IMR-90 (cell line): ENCODE measurements around the gene FOXF1. TPM values are rescaled to one million over a fixed set of nuclear protein-coding genes. Genes with fewer than 3 reads are reported as not detected.

Source experiments
- ATAC-seq: fragments of 200-7000 bp; cut with Tn5 transposase; 2 replicates; pipeline ENCODE4 v1.9.1; 2020; ENCODE audit warnings: low read depth, mild to moderate bottlenecking, moderate library complexity
- BruUV-seq: library from RNA; stranded (reverse); fragments of 400-500 nt; replicated peaks from 2 replicates; lab custom pipeline; 2021; lab: Mats Ljungman, UMichigan
- CTCF ChIA-PET: fragments of 300-600 bp; formaldehyde crosslinking; extraction: SDS; loops from one replicate; lab custom pipeline; 2021; ENCODE audit warnings: antibody characterized with exemption; lab: Yijun Ruan, JAX
- POLR2A ChIA-PET: fragments of 300-600 bp; sonication (Branson Sonifier 250); formaldehyde crosslinking; loops from one replicate; lab custom pipeline; 2022; ENCODE audit warnings: antibody characterized with exemption; ENCODE audit not compliant: unreplicated experiment; lab: Charles Lee
- DNase-seq: peaks from one replicate; pipeline ENCODE4 v3.0.0; 2013
- H2AFZ ChIP-seq: replicated peaks from 2 replicates; pipeline ENCODE3; 2013; ENCODE audit warnings: low read length, mild to moderate bottlenecking; ENCODE audit not compliant: poor library complexity
- H2AK5ac ChIP-seq: 2 replicates; pipeline ENCODE4 v1.6.1; 2013; ENCODE audit warnings: low read depth, low read length, inconsistent platforms
- H2AK9ac ChIP-seq: replicated peaks from 2 replicates; pipeline ENCODE3; 2013; ENCODE audit warnings: mild to moderate bottlenecking, low read depth, low read length, moderate library complexity; ENCODE audit not compliant: poor library complexity
- H2BK120ac ChIP-seq: 2 replicates; pipeline ENCODE4 v1.6.1; 2013; ENCODE audit warnings: low read depth, low read length, inconsistent platforms
- H2BK15ac ChIP-seq: 3 replicates; pipeline ENCODE4 v1.6.1; 2013; ENCODE audit warnings: low read depth, low read length, inconsistent platforms
- H2BK20ac ChIP-seq: 2 replicates; pipeline ENCODE4 v1.6.1; 2013; ENCODE audit warnings: low read depth, mild to moderate bottlenecking, inconsistent platforms, low read length, moderate library complexity
- H2BK5ac ChIP-seq: 2 replicates; pipeline ENCODE4 v1.6.1; 2013; ENCODE audit warnings: mild to moderate bottlenecking, low read depth, low read length, inconsistent platforms; ENCODE audit not compliant: poor library complexity, severe bottlenecking
- H3K14ac ChIP-seq: replicated peaks from 2 replicates; pipeline ENCODE4 v1.6.1; 2013; ENCODE audit warnings: low read depth, low read length, inconsistent platforms
- H3K18ac ChIP-seq: 2 replicates; pipeline ENCODE4 v1.6.1; 2013; ENCODE audit warnings: low read depth, low read length, control low read depth
- H3K23ac ChIP-seq: 2 replicates; pipeline ENCODE4 v1.6.1; 2013; ENCODE audit warnings: low read depth, low read length, inconsistent platforms
- H3K27ac ChIP-seq: 2 replicates; pipeline ENCODE4 v1.5.1; 2013; ENCODE audit warnings: mild to moderate bottlenecking, control low read depth, low read length; ENCODE audit not compliant: insufficient read depth
- H3K27me3 ChIP-seq: 2 replicates; pipeline ENCODE4 v1.6.1; 2013; ENCODE audit warnings: low read length; ENCODE audit not compliant: control insufficient read depth, insufficient read depth
- H3K36me3 ChIP-seq: 2 replicates; pipeline ENCODE4 v1.6.1; 2013; ENCODE audit warnings: low read length, mixed read lengths; ENCODE audit not compliant: control insufficient read depth, insufficient read depth
- H3K4ac ChIP-seq: 2 replicates; pipeline ENCODE4 v1.6.1; 2013; ENCODE audit warnings: low read depth, low read length, inconsistent platforms
- H3K4me1 ChIP-seq: 2 replicates; pipeline ENCODE4 v1.6.1; 2013; ENCODE audit warnings: low read length, mixed read lengths; ENCODE audit not compliant: control insufficient read depth, insufficient read depth
- H3K4me2 ChIP-seq: 2 replicates; pipeline ENCODE4 v1.6.1; 2013; ENCODE audit warnings: low read depth, mild to moderate bottlenecking, control low read depth, low read length, moderate library complexity
- H3K4me3 ChIP-seq: 2 replicates; pipeline ENCODE4 v1.5.1; 2013; ENCODE audit warnings: low read depth, mild to moderate bottlenecking, control low read depth, low read length, moderate library complexity; ENCODE audit not compliant: insufficient read depth
- H3K56ac ChIP-seq: 2 replicates; pipeline ENCODE4 v1.6.1; 2013; ENCODE audit warnings: low read length, inconsistent platforms; ENCODE audit not compliant: insufficient read depth; ENCODE audit errors: extremely low read depth
- H3K79me1 ChIP-seq, 2 experiments: 2 replicates each; pipeline ENCODE4 v1.6.1; 2013; ENCODE audit warnings: low read length in 2 of 2, inconsistent platforms in 1 of 2, low read depth in 1 of 2
- H3K9ac ChIP-seq: 2 replicates; pipeline ENCODE4 v1.6.1; 2013; ENCODE audit warnings: low read depth, low read length, control low read depth
- H3K9me1 ChIP-seq: 2 replicates; pipeline ENCODE4 v1.6.1; 2013; ENCODE audit warnings: low read length, inconsistent platforms; ENCODE audit not compliant: insufficient read depth
- H3K9me3 ChIP-seq: 2 replicates; pipeline ENCODE4 v1.6.1; 2013; ENCODE audit warnings: low read length; ENCODE audit not compliant: control insufficient read depth, insufficient read depth
- H4K20me1 ChIP-seq: 2 replicates; pipeline ENCODE4 v1.6.1; 2013; ENCODE audit warnings: low read length, inconsistent platforms; ENCODE audit not compliant: insufficient read depth
- H4K5ac ChIP-seq: 2 replicates; pipeline ENCODE4 v1.6.1; 2013; ENCODE audit warnings: mild to moderate bottlenecking, low read depth, low read length, control low read depth
- H4K8ac ChIP-seq, 2 experiments: 2 replicates each; pipeline ENCODE4 v1.6.1; 2013; ENCODE audit warnings: low read depth in 2 of 2, low read length in 2 of 2, control low read depth in 1 of 2, inconsistent platforms in 1 of 2
- H4K91ac ChIP-seq: 2 replicates; pipeline ENCODE4 v1.6.1; 2013; ENCODE audit warnings: low read depth, low read length, inconsistent platforms; ENCODE audit not compliant: insufficient read depth
- FOS ChIP-seq: fragments of 150-350 bp; IDR thresholded peaks from 2 replicates; pipeline ENCODE4 v1.6.1; 2016; ENCODE audit warnings: low read depth, low read length
- POLR2A ChIP-seq: IDR thresholded peaks from 2 replicates; pipeline ENCODE4 v1.6.1; 2012; ENCODE audit warnings: mild to moderate bottlenecking, low read depth, low read length
- RFX5 ChIP-seq: IDR thresholded peaks from 2 replicates; pipeline ENCODE4 v1.8.0; 2012; ENCODE audit warnings: low read depth, mild to moderate bottlenecking, low read length, moderate library complexity
- SMC3 ChIP-seq: fragments of 150-350 bp; IDR thresholded peaks from 2 replicates; pipeline ENCODE4 v1.6.1; 2016; ENCODE audit warnings: low read depth, mild to moderate bottlenecking, antibody characterized with exemption, low read length, moderate library complexity
- WGBS, 2 experiments: methylation state at CpG; one replicate each; pipeline versions ENCODE4 v1.1.5 to v1.1.7; 2013; ENCODE audit warnings: missing lambda C conversion rate in 2 of 2; ENCODE audit not compliant: insufficient read length in 1 of 2; ENCODE audit errors: extremely low coverage in 2 of 2; 5-methylcytosine and 5-hydroxymethylcytosine counted together
- dilution Hi-C: fragments of 300-500 bp; cut with HindIII; formaldehyde crosslinking; loops from one replicate; pipeline ENCODE4 v1.14.3; 2018; ENCODE audit warnings: low sequenced_read_pairs; ENCODE audit not compliant: unreplicated experiment
- in situ Hi-C: fragments of 300-500 bp; cut with MboI; formaldehyde crosslinking; loops from 3 replicates; pipeline ENCODE4 v1.14.3; 2019; ENCODE audit warnings: low sequenced_read_pairs, inconsistent platforms, mixed read lengths
- intact Hi-C: fragments of 100-400 bp; cut with micrococcal nuclease; formaldehyde crosslinking; loops from 2 replicates; pipeline ENCODE4 v1.10.0; 2022
- polyA plus RNA-seq, 3 experiments: library from polyadenylated mRNA; depleted of rRNA; stranded (reverse); fragments of >200 nt; gene quantifications; 2 replicates each; pipeline ENCODE4 v1.2.3, GENCODE V29; 2012; ENCODE audit warnings: low replicate concordance in 1 of 3
- total RNA-seq: library from RNA; depleted of rRNA; stranded (reverse); fragments of >200 nt; gene quantifications from 2 replicates; pipeline ENCODE4 v1.2.3, GENCODE V29; 2012
- TF ChIP-seq, protein P1 (sequence below): fragments of 150-350 bp; IDR thresholded peaks from 2 replicates; pipeline ENCODE4 v1.6.1; 2017; ENCODE audit warnings: mild to moderate bottlenecking, antibody characterized with exemption, low read length, low read depth
- TF ChIP-seq, protein P2 (sequence below): fragments of 150-350 bp; IDR thresholded peaks from 2 replicates; pipeline ENCODE4 v1.6.1; 2016; ENCODE audit warnings: low read depth, mild to moderate bottlenecking, low read length, moderate library complexity, borderline replicate concordance
- TF ChIP-seq, protein P3 (sequence below): conservative IDR thresholded peaks from 2 replicates; pipeline ENCODE4 v1.5.1; 2012; ENCODE audit warnings: mild to moderate bottlenecking, low read depth, low read length, improper control_type of control experiment

Gene FOXF1
- total and polyA plus RNA-seq, 2 of the 4 experiments (the other 2 are of a cell fraction) = 2.7 to 33.0 TPM

DNA sequence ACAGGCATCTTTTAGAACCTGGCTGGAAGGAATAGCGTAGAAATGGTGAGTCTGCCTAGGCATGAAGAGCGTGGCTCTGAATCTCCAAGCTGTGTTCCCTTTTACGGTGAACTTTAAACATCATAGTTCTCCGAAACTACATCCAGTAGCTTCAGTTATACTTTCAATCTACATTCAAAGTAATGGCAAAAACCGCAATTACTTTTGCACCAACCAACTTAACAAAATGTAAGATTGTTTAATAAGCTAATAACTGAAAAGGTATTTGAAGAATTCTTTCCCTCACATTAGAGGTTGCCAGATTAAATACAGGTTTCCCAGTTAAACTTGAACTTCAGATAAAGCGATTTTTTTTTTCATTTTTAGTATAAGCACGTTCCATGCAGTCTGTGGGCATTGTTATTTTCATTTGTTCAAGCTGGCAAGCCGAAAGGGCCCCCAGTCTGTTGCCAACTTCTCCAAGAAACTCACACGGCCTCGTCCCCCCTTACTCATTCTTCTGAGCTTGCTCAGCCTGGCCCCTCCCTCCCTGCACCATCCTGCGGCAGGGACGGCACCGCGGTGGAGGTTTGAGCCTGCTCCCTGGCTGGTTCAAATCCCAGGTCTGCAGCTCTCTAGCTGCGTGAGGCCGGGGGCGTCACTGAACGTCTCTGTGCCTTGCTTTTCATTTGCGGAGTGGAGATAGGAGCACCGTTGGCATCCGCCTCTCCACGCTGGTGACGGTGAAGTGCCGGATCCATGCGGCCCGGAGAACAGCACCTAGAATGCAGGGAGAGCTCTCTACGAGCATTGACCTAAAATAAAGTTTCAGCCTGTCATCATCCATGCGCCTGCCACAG, 48.2 kb downstream of the FOXF1 start:
- DNase-seq (no peak), ATAC-seq (no peak)
- Histone ChIP-seq H3K18ac (no peak overlapping the region), H4K20me1 (no peaks in the 10 kb centered on the region), H2AK5ac (no peak overlapping the region), H3K9ac (no peak overlapping the region), H4K8ac (no peak overlapping the region), H3K4me1 (peaks cover 7% of the 10 kb centered on the region; the same call in 1 of the 2 replicates), H4K91ac (no peak overlapping the region), H3K27ac (no peak overlapping the region), H3K56ac (no peak overlapping the region), H3K9me1 (peaks cover 7% of the 10 kb centered on the region), H2AFZ (peak overlapping the region; percentile 70), H2BK20ac (no peak overlapping the region), H3K14ac (no peak overlapping the region), H2BK15ac (no peak overlapping the region), H3K27me3 (no peaks in the 10 kb centered on the region), H2BK120ac (no peak overlapping the region), H3K4me2 (no peak overlapping the region), H3K4ac (no peak overlapping the region; the same call in 1 of the 2 replicates), H3K79me1 (peaks cover 12 to 20% of the 10 kb centered on the region in 2 experiments; a peak in 3 of 4 replicates), H2AK9ac (no peak overlapping the region), H3K36me3 (no peaks in the 10 kb centered on the region), H3K4me3 (no peak overlapping the region), H2BK5ac (no peak overlapping the region), H3K23ac (no peak overlapping the region), H4K5ac (no peak overlapping the region), H3K9me3 (no peaks in the 10 kb centered on the region)
- ChIA-PET POLR2A (interaction anchor here (0.7 kb wide), 1 partner anchor 611 kb away, joined by 3 read pairs; no protein-coding TSS in a partner anchor), CTCF (interaction anchor here (0.5 to 0.6 kb wide), 2 partner anchors 12 to 701 kb away, joined by 3 read pairs; no protein-coding TSS in a partner anchor)
- in situ Hi-C loops (no loop called here), intact Hi-C loops (no loop called here), dilution Hi-C loops (no loop called here)
- TF ChIP-seq, protein P1, sequence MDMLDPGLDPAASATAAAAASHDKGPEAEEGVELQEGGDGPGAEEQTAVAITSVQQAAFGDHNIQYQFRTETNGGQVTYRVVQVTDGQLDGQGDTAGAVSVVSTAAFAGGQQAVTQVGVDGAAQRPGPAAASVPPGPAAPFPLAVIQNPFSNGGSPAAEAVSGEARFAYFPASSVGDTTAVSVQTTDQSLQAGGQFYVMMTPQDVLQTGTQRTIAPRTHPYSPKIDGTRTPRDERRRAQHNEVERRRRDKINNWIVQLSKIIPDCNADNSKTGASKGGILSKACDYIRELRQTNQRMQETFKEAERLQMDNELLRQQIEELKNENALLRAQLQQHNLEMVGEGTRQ = no peak
- TF ChIP-seq SMC3 = no peak
- TF ChIP-seq, protein P2, sequence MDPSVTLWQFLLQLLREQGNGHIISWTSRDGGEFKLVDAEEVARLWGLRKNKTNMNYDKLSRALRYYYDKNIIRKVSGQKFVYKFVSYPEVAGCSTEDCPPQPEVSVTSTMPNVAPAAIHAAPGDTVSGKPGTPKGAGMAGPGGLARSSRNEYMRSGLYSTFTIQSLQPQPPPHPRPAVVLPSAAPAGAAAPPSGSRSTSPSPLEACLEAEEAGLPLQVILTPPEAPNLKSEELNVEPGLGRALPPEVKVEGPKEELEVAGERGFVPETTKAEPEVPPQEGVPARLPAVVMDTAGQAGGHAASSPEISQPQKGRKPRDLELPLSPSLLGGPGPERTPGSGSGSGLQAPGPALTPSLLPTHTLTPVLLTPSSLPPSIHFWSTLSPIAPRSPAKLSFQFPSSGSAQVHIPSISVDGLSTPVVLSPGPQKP = no peak
- TF ChIP-seq, protein P3, sequence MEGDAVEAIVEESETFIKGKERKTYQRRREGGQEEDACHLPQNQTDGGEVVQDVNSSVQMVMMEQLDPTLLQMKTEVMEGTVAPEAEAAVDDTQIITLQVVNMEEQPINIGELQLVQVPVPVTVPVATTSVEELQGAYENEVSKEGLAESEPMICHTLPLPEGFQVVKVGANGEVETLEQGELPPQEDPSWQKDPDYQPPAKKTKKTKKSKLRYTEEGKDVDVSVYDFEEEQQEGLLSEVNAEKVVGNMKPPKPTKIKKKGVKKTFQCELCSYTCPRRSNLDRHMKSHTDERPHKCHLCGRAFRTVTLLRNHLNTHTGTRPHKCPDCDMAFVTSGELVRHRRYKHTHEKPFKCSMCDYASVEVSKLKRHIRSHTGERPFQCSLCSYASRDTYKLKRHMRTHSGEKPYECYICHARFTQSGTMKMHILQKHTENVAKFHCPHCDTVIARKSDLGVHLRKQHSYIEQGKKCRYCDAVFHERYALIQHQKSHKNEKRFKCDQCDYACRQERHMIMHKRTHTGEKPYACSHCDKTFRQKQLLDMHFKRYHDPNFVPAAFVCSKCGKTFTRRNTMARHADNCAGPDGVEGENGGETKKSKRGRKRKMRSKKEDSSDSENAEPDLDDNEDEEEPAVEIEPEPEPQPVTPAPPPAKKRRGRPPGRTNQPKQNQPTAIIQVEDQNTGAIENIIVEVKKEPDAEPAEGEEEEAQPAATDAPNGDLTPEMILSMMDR = no peak
- no peak for TF ChIP-seq RFX5
- no peak for TF ChIP-seq POLR2A
- no peak for TF ChIP-seq FOS
- WGBS, 2 experiments = 74% methylated on average over 23 of the region's 28 CpGs; no CpG with 5 or more reads in 1 of the 2 experiments
- no TSS peak for BruUV-seq
